CD14-positive monocyte (primary cell): ENCODE measurements around the gene MED13L. TPM values are rescaled to one million over a fixed set of nuclear protein-coding genes. Genes with fewer than 3 reads are reported as not detected.

ENCODE experiments used
- DNase-seq, 3 donors: peaks; one replicate each; pipeline ENCODE4 v3.0.0-alpha.2; 2011 to 2022
- H2AFZ ChIP-seq: 2 replicates; pipeline ENCODE4 v1.6.0; 2012; ENCODE audit warnings: mild to moderate bottlenecking, low read depth, low read length, inconsistent platforms; ENCODE audit not compliant: insufficient read depth, poor library complexity, severe bottlenecking
- H3K27ac ChIP-seq, 2 donors: 1 replicate in 1 of 2; 2 replicates in 1 of 2; pipeline ENCODE4 v1.5.1; 2012 to 2013; ENCODE audit warnings: low read length in 2 of 2, control low read depth in 1 of 2, inconsistent platforms in 1 of 2, low read depth in 1 of 2, mild to moderate bottlenecking in 1 of 2
- H3K27me3 ChIP-seq, 2 donors: one replicate each; pipeline versions ENCODE4 v1.6.0 to v1.6.1; 2011 to 2013; ENCODE audit warnings: low read length in 2 of 2; ENCODE audit not compliant: control insufficient read depth in 2 of 2, insufficient read depth in 2 of 2
- H3K36me3 ChIP-seq, 2 donors: replicated peaks in 1 of 2; 1 replicate in 1 of 2; 2 replicates in 1 of 2; pipeline versions ENCODE4 v1.5.1 to v1.6.1; 2012 to 2013; ENCODE audit warnings: low read length in 2 of 2, control low read depth in 1 of 2, inconsistent platforms in 1 of 2, mild to moderate bottlenecking in 1 of 2; ENCODE audit not compliant: insufficient read depth in 2 of 2, control insufficient read depth in 1 of 2
- H3K4me1 ChIP-seq, 2 donors: 1 replicate in 1 of 2; 2 replicates in 1 of 2; pipeline versions ENCODE4 v1.5.1 to v1.6.1; 2012 to 2013; ENCODE audit warnings: low read length in 2 of 2, control low read depth in 1 of 2, inconsistent platforms in 1 of 2, mild to moderate bottlenecking in 1 of 2, moderate library complexity in 1 of 2; ENCODE audit not compliant: insufficient read depth in 2 of 2, control insufficient read depth in 1 of 2
- H3K4me2 ChIP-seq: replicated peaks from 2 replicates; pipeline ENCODE3; 2012; ENCODE audit warnings: low read length, moderate library complexity, mild to moderate bottlenecking; ENCODE audit not compliant: poor library complexity, severe bottlenecking; ENCODE audit errors: extremely low read depth
- H3K4me3 ChIP-seq, 3 experiments: fragments of 200-600 bp in 1 of 3; sonication (generic) in 1 of 3; replicated peaks in 1 of 3; 1 replicate in 2 of 3; 2 replicates in 1 of 3; pipeline ENCODE4 v1.5.1; 2011 to 2013; ENCODE audit warnings: low read length in 3 of 3, mild to moderate bottlenecking in 3 of 3, control low read depth in 2 of 3, low read depth in 2 of 3, inconsistent platforms in 1 of 3, moderate library complexity in 1 of 3
- H3K79me2 ChIP-seq: 2 replicates; pipeline ENCODE4 v1.6.0; 2012; ENCODE audit warnings: mild to moderate bottlenecking, control low read depth, inconsistent platforms, low read length, moderate library complexity; ENCODE audit not compliant: insufficient read depth
- H3K9ac ChIP-seq: 2 replicates; pipeline ENCODE4 v1.6.0; 2017; ENCODE audit warnings: low read length, mild to moderate bottlenecking; ENCODE audit not compliant: insufficient read depth, poor library complexity, severe bottlenecking
- H3K9me3 ChIP-seq, 2 donors: replicated peaks in 1 of 2; 1 replicate in 1 of 2; 2 replicates in 1 of 2; pipeline versions ENCODE4 v1.5.1 to v1.6.1; 2012 to 2013; ENCODE audit warnings: low read length in 2 of 2, control low read depth in 1 of 2; ENCODE audit not compliant: control insufficient read depth in 1 of 2, insufficient read depth in 1 of 2
- H4K20me1 ChIP-seq: 2 replicates; pipeline ENCODE4 v1.6.0; 2012; ENCODE audit warnings: mild to moderate bottlenecking, low read length, control low read depth, moderate library complexity; ENCODE audit not compliant: insufficient read depth
- H3K27ac Mint-ChIP-seq, 7 donors: one replicate each; pipeline ENCODE4 v1.8.0; 2020; ENCODE audit warnings: mild to moderate bottlenecking in 7 of 7, mixed read lengths in 7 of 7, moderate library complexity in 6 of 7, inconsistent platforms in 2 of 7
- H3K27me3 Mint-ChIP-seq, 3 donors: one replicate each; pipeline ENCODE4 v1.8.0; 2021 to 2022; ENCODE audit warnings: low read depth in 3 of 3, mild to moderate bottlenecking in 3 of 3, mixed read lengths in 3 of 3, moderate library complexity in 3 of 3, inconsistent platforms in 1 of 3
- H3K36me3 Mint-ChIP-seq, 2 donors: one replicate each; pipeline ENCODE4 v1.8.0; 2020; ENCODE audit warnings: mixed read lengths in 2 of 2, inconsistent platforms in 1 of 2, mild to moderate bottlenecking in 1 of 2
- H3K4me1 Mint-ChIP-seq: one replicate; pipeline ENCODE4 v1.8.0; 2020; ENCODE audit warnings: mild to moderate bottlenecking, mixed read lengths
- H3K4me3 Mint-ChIP-seq, 2 donors: one replicate each; pipeline ENCODE4 v1.8.0; 2020; ENCODE audit warnings: mild to moderate bottlenecking in 2 of 2, mixed read lengths in 2 of 2, moderate library complexity in 1 of 2
- H3K9me3 Mint-ChIP-seq, 7 donors: one replicate each; pipeline ENCODE4 v1.8.0; 2020 to 2022; ENCODE audit warnings: mixed read lengths in 7 of 7, mild to moderate bottlenecking in 6 of 7, moderate library complexity in 6 of 7, inconsistent platforms in 2 of 7
- WGBS: methylation state at CpG from one replicate; pipeline ENCODE4 v1.1.5; 2013; ENCODE audit warnings: missing lambda C conversion rate; ENCODE audit not compliant: insufficient coverage; 5-methylcytosine and 5-hydroxymethylcytosine counted together
- intact Hi-C, 2 donors: fragments of 100-400 bp; cut with micrococcal nuclease; formaldehyde crosslinking; loops; one replicate each; pipeline versions ENCODE4 v1.15.0 to v1.15.1; 2023
- polyA plus RNA-seq, 3 donors: library from polyadenylated mRNA; depleted of rRNA in 1 of 3; unstranded in 2 of 3; stranded (reverse) in 1 of 3; fragments of 300-500 nt in 2 of 3; fragments of >200 nt in 1 of 3; fragmentation: Illumina TruSeq in 2 of 3; gene quantifications; 1 replicate in 2 of 3; 2 replicates in 1 of 3; pipeline ENCODE4 v1.2.3, GENCODE V29; 2012 to 2021
- TF ChIP-seq, protein P1 (sequence below): fragments of 200-600 bp; IDR thresholded peaks from one replicate; pipeline ENCODE4 v1.8.0; 2022; ENCODE audit warnings: antibody characterized with exemption, mild to moderate bottlenecking

The MED13L gene
- polyA plus RNA-seq, 3 donors, result 4.4 to 42.0 (median 7.5) TPM

DNA sequence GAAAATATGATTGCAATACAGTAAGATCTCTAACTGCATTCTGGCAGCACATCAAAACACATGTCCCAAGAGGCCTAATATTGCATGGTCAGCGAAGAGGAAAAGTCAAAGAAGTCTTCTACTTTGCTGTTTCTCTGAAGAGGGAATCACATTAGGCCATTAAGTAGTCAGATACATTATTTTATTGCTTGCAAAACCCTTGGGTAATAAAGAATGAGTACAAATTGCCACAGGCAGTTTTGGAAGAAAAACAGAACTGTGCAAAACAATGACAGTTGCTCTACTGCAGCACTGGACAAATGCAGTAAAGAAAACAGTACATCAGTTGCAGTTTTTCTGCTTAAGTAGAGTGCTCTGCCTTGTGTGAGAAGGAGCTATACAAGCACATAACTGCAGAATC, 211.9 kb downstream of the MED13L start:
- DNase-seq, result no peak
- Mint-ChIP-seq H3K27ac (no peak overlapping the region), H3K36me3 (peaks cover 0 to 6% of the 10 kb centered on the region in 2 donors), H3K27me3 (peaks cover 0 to 2% (median 0%) of the 10 kb centered on the region in 3 donors), H3K4me1 (peaks cover 27% of the 10 kb centered on the region), H3K4me3 (no peak overlapping the region), H3K9me3 (no peaks in the 10 kb centered on the region)
- intact Hi-C loops, result loop anchor here in 1 of 2 donors (10.0 kb wide), 1 partner anchor 169 kb away; no protein-coding TSS in a partner anchor
- no peak overlapping the region for H3K4me2 ChIP-seq
- H3K79me2 ChIP-seq, result peaks cover 100% of the 10 kb centered on the region
- peak overlapping the region in 1 of 2 donors; percentile 12 for H3K27ac ChIP-seq
- H3K36me3 ChIP-seq, result no peaks in the 10 kb centered on the region
- no peak overlapping the region for H3K9ac ChIP-seq
- TF ChIP-seq, protein P1, sequence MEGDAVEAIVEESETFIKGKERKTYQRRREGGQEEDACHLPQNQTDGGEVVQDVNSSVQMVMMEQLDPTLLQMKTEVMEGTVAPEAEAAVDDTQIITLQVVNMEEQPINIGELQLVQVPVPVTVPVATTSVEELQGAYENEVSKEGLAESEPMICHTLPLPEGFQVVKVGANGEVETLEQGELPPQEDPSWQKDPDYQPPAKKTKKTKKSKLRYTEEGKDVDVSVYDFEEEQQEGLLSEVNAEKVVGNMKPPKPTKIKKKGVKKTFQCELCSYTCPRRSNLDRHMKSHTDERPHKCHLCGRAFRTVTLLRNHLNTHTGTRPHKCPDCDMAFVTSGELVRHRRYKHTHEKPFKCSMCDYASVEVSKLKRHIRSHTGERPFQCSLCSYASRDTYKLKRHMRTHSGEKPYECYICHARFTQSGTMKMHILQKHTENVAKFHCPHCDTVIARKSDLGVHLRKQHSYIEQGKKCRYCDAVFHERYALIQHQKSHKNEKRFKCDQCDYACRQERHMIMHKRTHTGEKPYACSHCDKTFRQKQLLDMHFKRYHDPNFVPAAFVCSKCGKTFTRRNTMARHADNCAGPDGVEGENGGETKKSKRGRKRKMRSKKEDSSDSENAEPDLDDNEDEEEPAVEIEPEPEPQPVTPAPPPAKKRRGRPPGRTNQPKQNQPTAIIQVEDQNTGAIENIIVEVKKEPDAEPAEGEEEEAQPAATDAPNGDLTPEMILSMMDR, result no peak
- H4K20me1 ChIP-seq, result peaks cover 92% of the 10 kb centered on the region
- no peak overlapping the region for H3K4me3 ChIP-seq
- H3K27me3 ChIP-seq, result no peaks in the 10 kb centered on the region
- H3K9me3 ChIP-seq, result no peaks in the 10 kb centered on the region
- WGBS, result no CpG with 5 or more reads among the region's 1 CpG
- H3K4me1 ChIP-seq, result peaks cover 3 to 17% of the 10 kb centered on the region in 2 donors
- H2AFZ ChIP-seq, result no peak overlapping the region

DNA sequence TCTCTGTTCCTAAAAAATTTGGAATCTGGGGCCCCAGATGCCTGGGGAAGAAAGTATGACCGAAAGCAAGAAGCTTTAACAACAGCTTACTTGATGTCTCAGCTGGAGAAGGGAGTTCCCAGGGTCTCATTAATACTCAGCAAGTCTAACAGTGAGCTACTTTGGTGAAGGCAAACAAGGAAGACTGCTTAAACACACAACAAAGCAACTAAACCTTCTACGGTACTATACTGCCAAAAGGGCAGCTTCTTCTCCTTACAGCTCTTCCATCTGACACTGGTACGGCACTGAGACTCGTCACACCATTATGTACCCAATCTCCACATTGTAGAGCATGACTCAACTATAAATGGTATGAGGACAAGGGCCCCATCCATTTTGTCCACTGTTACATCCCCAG, 213.0 kb downstream of the MED13L start:
- Histone ChIP-seq H3K4me3 (no peak overlapping the region), H3K4me2 (no peak overlapping the region), H3K9me3 (no peaks in the 10 kb centered on the region), H3K9ac (no peak overlapping the region), H3K79me2 (peaks cover 100% of the 10 kb centered on the region), H3K27ac (peak overlapping the region in 1 of 2 donors; percentile 63), H3K4me1 (peaks cover 9 to 23% of the 10 kb centered on the region in 2 donors), H3K27me3 (no peaks in the 10 kb centered on the region), H2AFZ (no peak overlapping the region), H4K20me1 (peaks cover 90% of the 10 kb centered on the region), H3K36me3 (no peaks in the 10 kb centered on the region)
- Mint-ChIP-seq H3K9me3 (no peaks in the 10 kb centered on the region), H3K4me3 (no peak overlapping the region), H3K4me1 (peaks cover 33% of the 10 kb centered on the region), H3K27me3 (peaks cover 0 to 2% (median 0%) of the 10 kb centered on the region in 3 donors), H3K36me3 (peaks cover 0 to 5% of the 10 kb centered on the region in 2 donors), H3K27ac (peak overlapping the region in 1 of 7 donors; percentile 61)
- intact Hi-C loops, result loop anchor here in 1 of 2 donors (5.0 to 10.0 kb wide), 2 partner anchors 68 to 170 kb away; no protein-coding TSS in a partner anchor
- TF ChIP-seq, protein P1, result no peak
- 100% methylated on average over 4 of the region's 4 CpGs for WGBS
- no peak for DNase-seq
